AG09319 (cell line): ENCODE data around the gene HMX1.

Experiments used
- DNase-seq: peaks from one replicate; pipeline ENCODE4 v3.0.0-alpha.2; 2010; ENCODE audit warnings: low read depth; ENCODE audit errors: extremely low read depth
- TF ChIP-seq, protein P1 (sequence below): IDR thresholded peaks from 2 replicates; pipeline ENCODE4 v1.5.1; 2011; ENCODE audit warnings: low read depth, mild to moderate bottlenecking, inconsistent platforms, low read length, moderate library complexity

Gene HMX1

DNA sequence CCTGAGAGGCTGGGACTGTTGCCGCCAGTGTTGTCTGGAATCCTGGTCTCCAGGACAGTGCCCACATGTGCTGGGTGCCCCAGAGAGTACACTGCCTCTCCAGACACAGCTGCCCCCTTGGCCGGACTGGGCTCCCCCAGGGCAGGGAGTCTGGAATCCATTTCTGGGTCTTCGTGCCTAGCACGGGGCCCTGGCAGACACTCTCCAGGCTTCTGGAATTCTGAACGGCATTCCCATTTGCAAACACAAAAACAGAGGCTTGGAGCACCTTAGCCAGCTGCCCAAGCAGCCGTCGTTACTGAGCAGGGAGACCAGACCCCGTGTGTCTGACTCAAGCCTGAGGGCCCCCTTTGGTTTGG lies 20.8 kb downstream of the HMX1 start:
- TF ChIP-seq, protein P1, sequence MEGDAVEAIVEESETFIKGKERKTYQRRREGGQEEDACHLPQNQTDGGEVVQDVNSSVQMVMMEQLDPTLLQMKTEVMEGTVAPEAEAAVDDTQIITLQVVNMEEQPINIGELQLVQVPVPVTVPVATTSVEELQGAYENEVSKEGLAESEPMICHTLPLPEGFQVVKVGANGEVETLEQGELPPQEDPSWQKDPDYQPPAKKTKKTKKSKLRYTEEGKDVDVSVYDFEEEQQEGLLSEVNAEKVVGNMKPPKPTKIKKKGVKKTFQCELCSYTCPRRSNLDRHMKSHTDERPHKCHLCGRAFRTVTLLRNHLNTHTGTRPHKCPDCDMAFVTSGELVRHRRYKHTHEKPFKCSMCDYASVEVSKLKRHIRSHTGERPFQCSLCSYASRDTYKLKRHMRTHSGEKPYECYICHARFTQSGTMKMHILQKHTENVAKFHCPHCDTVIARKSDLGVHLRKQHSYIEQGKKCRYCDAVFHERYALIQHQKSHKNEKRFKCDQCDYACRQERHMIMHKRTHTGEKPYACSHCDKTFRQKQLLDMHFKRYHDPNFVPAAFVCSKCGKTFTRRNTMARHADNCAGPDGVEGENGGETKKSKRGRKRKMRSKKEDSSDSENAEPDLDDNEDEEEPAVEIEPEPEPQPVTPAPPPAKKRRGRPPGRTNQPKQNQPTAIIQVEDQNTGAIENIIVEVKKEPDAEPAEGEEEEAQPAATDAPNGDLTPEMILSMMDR = no peak
- no peak for DNase-seq

DNA sequence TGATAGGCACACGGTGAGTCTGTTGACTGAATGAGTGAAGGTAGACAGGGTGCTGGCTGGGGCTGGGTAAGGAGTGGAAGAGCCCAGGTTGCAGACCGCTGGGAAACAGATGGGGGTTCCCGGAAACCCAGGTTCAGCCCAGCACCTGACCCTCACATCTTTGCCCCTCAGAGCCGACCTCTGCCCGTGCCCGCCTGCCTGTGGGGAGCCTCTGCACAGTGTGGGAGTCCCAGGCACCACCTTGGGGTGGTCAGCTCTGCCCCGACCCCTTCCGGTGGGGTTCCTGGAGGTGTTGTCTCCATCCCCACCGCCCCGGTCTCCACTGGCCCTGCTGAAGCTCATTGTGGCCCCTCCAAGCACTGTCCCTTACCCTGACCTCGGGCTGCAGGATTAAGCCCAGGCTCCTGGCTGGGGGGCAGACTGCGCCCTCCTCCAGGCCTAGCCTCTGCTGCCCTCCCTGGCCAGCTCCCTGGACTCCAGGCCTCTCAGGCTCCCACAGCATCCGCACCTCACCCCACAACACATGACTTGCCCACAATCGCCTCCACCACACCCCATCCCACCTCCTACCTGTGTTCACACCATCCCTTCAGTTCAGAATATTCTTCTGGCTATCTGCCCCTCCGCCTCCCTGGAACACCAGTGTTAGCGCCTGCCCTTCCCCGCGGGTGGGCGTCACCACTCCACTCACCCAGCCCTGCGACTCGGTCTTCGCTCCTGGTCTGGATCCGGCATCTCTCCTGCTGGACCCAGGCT lies 21.4 kb downstream of the HMX1 start:
- TF ChIP-seq, protein P1 = no peak
- DNase-seq = no peak

DNA sequence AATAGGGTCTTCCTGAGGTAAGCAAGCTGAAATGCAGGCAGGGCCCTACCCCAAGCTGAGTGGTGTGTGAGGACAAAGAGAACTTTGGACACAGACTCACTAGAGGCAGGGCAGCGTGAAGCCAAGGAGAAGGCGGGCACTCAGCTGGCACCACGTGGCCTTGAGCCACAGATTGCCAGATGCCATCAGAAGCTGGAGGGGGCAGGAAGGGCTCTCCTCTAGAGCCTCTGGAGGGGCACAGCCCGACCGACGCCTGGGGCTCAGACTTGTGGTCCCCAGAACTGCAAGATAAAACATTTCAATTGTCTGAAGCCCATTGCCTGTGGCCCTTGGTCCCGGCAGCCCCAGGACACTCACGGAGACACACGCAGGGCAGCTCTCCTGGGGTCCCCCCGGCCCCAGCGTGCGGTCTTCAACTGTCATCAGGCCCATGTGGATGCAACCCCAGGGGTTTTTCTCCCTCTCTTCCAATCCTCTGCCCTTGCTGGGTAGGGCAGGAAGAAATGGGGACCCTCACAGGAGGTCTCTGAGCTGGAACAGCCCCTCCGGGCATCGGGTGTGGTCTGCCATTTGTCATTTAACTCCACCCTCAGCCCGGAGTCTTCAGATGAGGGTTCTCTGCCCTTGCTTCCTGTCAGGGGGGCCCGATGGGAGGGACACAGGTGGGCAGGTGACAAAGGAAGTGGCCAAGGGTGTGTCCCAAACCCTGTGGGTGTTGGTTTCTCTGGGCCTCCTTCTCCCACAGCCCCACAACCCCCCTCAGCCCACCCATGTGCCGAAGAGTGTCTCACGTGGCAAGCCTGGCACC lies 22.2 kb downstream of the HMX1 start:
- TF ChIP-seq, protein P1 = no peak
- DNase-seq = no peak

DNA sequence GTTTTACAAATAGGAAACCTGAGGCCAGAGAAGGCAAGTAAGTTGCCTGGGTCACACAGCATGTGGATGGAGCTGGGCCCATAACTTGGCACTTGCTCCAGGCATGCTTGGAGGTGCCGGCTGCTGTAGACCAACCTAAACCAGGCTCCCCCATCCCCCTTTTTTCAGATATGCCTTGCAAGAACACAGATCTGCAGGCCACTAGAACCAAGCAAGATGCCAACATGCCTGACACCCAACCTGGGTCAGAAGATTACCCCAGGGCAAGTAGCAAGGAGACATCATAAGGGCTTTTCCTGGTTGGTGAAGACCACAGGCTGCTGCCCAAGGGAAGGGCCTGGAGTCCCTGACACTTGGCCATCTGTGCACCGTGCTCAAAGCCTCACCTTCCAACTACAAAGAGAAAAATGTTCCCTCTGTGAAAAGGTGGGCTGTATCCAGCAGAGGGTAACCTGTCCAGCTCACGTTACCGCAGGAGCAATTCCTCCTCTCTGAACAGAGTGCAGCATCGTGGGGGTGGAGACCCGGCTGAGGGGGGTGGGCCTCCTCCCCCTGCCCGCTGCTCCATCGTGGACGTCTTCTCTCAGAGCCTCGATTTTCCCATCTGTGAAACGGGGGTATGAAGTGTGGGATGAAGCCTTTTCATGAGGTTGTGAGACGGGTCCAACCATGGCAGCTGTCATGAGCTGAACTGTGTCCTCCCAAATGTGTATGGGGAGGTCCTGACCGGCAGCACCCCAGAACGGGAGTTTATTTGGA lies 23.0 kb downstream of the HMX1 start:
- TF ChIP-seq, protein P1 = no peak
- DNase-seq = no peak

DNA sequence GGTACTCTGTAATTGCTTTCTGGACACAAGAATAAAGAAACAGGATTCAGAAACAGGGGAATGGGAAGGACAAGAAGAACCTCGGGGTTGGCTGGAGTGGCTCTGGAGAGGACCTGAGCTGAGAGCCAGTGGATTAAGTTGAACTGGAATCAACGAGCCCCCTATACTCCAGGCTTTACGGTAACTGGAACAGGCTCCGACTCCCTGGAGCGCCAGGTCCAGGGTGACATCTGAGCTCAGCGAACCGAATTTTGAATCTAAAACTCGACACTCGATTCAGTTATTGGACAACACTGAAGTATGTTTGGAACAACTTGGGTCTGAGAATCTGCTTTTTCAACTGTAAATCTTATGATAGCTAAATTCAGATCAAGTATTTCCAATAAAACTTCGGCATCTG lies 23.9 kb downstream of the HMX1 start:
- TF ChIP-seq, protein P1 = no peak
- DNase-seq = no peak

DNA sequence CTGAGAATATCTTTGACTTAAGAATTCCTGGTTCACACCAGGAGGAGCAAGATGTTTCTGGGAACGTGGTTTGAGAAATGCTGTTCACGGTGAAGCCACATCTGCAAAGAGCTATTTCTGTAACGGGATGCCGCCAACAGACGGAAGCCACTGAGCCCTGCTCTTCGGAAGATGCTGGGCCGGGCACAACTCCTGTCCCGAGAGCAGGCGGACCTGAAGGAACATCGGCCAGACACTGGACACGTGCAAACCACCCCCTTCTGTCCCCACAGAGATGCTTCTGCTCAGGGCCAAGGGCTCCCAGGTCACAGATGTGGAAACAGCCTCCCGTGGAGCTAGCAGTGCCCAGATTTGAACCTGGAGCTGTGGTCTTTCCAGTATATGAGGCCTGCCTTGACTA lies 24.3 kb downstream of the HMX1 start:
- TF ChIP-seq, protein P1 = no peak
- DNase-seq = no peak
